ENCODE data around the gene ZFAND3.

ZFAND3 gene

GRCh38 chr6:38173909-38174308, 354.4 kb downstream of the ZFAND3 start:
- Histone ChIP-seq H3K79me2 (ENCODE audit: control insufficient read depth, insufficient read depth, low read length, unreplicated experiment) (no peaks in the 10 kb centered on the region), H3K36me3 (ENCODE audit: insufficient read depth, low read length) (no peaks in the 10 kb centered on the region), H2AFZ (ENCODE audit: low read length, unreplicated experiment) (no peak overlapping the region), H3K27ac (ENCODE audit: low read depth, low read length) (no peak overlapping the region), H3K27me3 (ENCODE audit: insufficient read depth, low read length) (no peaks in the 10 kb centered on the region), H3K4me1 (ENCODE audit: control insufficient read depth, insufficient read depth, low read length, unreplicated experiment) (no peaks in the 10 kb centered on the region), H3K4me3 (ENCODE audit: low read depth, low read length) (no peak overlapping the region)

DNA sequence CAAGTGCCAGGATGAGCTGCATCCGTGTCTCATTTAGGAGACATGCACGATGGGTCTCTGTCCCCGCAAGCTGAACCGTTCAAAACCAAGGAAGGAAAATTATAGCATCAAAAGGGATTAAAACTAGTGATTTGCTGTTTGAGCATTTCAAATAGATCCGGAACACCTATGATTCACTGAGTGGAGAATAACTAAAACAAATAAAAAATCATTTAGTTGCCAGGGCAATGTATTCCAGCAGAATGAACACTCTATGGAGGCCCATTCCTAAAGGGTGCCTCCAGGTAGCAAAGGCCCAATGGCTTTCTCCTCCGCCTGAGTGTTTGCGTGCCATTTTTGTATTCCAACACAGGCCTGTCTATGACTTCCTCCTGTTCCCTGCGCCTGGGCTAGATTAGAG, 354.8 kb downstream of the ZFAND3 start:
- Histone ChIP-seq H3K27me3 (ENCODE audit: insufficient read depth, low read length) (no peaks in the 10 kb centered on the region), H3K4me3 (ENCODE audit: low read depth, low read length) (no peak overlapping the region), H2AFZ (ENCODE audit: low read length, unreplicated experiment) (no peak overlapping the region), H3K79me2 (ENCODE audit: control insufficient read depth, insufficient read depth, low read length, unreplicated experiment) (no peaks in the 10 kb centered on the region), H3K27ac (ENCODE audit: low read depth, low read length) (no peak overlapping the region), H3K4me1 (ENCODE audit: control insufficient read depth, insufficient read depth, low read length, unreplicated experiment) (no peaks in the 10 kb centered on the region), H3K36me3 (ENCODE audit: insufficient read depth, low read length) (no peaks in the 10 kb centered on the region)

- no peak overlapping the region for H3K4me3 ChIP-seq (ENCODE audit: low read depth, low read length)
- H3K4me1 ChIP-seq (ENCODE audit: control insufficient read depth, insufficient read depth, low read length, unreplicated experiment) = no peaks in the 10 kb centered on the region
- no peak overlapping the region for H2AFZ ChIP-seq (ENCODE audit: low read length, unreplicated experiment)
- no peaks in the 10 kb centered on the region for H3K27me3 ChIP-seq (ENCODE audit: insufficient read depth, low read length)
- H3K27ac ChIP-seq (ENCODE audit: low read depth, low read length) = no peak overlapping the region
- H3K79me2 ChIP-seq (ENCODE audit: control insufficient read depth, insufficient read depth, low read length, unreplicated experiment) = no peaks in the 10 kb centered on the region
- H3K36me3 ChIP-seq (ENCODE audit: insufficient read depth, low read length) = no peaks in the 10 kb centered on the region
Observed at GRCh38 chr6:38174806-38175495, 355.4 kb downstream of the ZFAND3 start.

DNA sequence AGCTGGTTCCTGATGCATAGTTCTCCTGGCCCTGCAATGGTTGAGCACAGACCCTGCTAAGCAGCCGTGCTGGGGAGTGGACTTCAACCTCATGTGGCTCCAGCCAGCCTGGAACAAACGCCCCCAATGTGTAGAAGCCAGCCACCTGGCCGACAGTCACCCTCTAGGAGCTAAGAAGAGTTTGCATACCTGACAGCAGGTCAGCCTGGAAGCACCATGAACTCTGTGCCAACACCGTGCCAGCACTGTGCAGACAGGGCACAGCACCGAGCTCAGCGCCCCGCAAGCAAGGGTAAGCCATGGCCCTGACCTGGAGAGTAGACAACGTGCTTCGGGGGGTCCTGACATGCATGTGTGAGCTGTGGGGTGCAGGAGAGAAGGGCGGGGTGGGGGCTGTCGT, 356.3 kb downstream of the ZFAND3 start:
- H3K27me3 ChIP-seq (ENCODE audit: insufficient read depth, low read length) = no peaks in the 10 kb centered on the region
- H3K36me3 ChIP-seq (ENCODE audit: insufficient read depth, low read length) = no peaks in the 10 kb centered on the region
- H3K4me3 ChIP-seq (ENCODE audit: low read depth, low read length) = no peak overlapping the region
- H3K79me2 ChIP-seq (ENCODE audit: control insufficient read depth, insufficient read depth, low read length, unreplicated experiment) = no peaks in the 10 kb centered on the region
- H2AFZ ChIP-seq (ENCODE audit: low read length, unreplicated experiment) = no peak overlapping the region
- no peak overlapping the region for H3K27ac ChIP-seq (ENCODE audit: low read depth, low read length)
- H3K4me1 ChIP-seq (ENCODE audit: control insufficient read depth, insufficient read depth, low read length, unreplicated experiment) = no peaks in the 10 kb centered on the region

DNA sequence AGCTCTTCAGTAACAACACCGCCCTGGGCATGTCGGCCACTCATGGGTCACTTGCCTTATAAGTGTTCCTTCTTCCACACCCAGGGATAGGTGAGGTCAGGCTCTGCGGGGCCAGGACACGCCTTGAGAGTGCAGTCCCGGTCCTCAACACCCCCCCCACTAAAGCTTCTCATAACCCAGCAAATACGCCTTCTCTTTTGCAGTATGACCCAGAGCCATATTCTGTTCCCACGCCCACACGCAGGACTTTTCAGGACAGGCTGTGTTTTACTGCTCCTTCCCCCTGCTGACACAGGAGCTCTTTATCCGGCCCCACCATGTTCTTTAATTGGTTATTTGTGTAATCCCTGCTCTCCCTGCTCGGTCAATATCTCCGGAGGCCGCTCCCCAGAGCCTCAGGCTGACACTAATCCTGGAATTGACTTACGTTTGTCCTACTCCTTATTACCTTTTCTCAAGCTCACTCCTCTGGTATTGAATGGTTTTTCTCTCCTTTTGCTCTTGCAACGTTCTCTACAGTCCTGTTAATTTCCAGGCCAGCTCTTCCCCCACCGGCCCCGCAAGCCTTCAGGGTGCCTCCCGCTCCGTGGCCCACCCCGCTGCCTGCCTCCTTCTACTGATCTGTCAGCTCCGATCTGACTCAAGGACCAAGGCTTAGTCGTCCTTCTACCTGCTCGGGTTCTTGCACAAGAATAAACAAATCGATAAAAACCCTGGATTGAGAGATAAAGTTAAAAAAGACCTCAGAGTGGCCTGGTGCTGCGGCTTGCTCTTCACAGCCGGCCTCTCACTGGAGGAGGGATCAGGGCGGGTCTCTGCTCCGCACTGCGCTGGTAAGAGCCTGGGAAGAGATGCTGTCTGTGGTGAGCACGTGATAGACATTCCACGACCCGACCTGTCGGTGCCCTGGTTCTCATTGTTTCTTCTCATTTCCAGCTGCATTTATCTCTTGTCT, 357.5 kb downstream of the ZFAND3 start:
- Histone ChIP-seq H3K27ac (ENCODE audit: low read depth, low read length) (no peak overlapping the region), H3K36me3 (ENCODE audit: insufficient read depth, low read length) (no peaks in the 10 kb centered on the region), H3K79me2 (ENCODE audit: control insufficient read depth, insufficient read depth, low read length, unreplicated experiment) (no peaks in the 10 kb centered on the region), H3K27me3 (ENCODE audit: insufficient read depth, low read length) (no peaks in the 10 kb centered on the region), H2AFZ (ENCODE audit: low read length, unreplicated experiment) (no peak overlapping the region), H3K4me1 (ENCODE audit: control insufficient read depth, insufficient read depth, low read length, unreplicated experiment) (no peaks in the 10 kb centered on the region), H3K4me3 (ENCODE audit: low read depth, low read length) (no peak overlapping the region)

- no peak overlapping the region for H2AFZ ChIP-seq (ENCODE audit: low read length, unreplicated experiment)
- H3K36me3 ChIP-seq (ENCODE audit: insufficient read depth, low read length) = no peaks in the 10 kb centered on the region
- H3K4me3 ChIP-seq (ENCODE audit: low read depth, low read length) = no peak overlapping the region
- H3K27ac ChIP-seq (ENCODE audit: low read depth, low read length) = no peak overlapping the region
- H3K4me1 ChIP-seq (ENCODE audit: control insufficient read depth, insufficient read depth, low read length, unreplicated experiment) = no peaks in the 10 kb centered on the region
- H3K27me3 ChIP-seq (ENCODE audit: insufficient read depth, low read length) = no peaks in the 10 kb centered on the region
- H3K79me2 ChIP-seq (ENCODE audit: control insufficient read depth, insufficient read depth, low read length, unreplicated experiment) = no peaks in the 10 kb centered on the region
Observed at GRCh38 chr6:38177882-38178583, 358.5 kb downstream of the ZFAND3 start.

DNA sequence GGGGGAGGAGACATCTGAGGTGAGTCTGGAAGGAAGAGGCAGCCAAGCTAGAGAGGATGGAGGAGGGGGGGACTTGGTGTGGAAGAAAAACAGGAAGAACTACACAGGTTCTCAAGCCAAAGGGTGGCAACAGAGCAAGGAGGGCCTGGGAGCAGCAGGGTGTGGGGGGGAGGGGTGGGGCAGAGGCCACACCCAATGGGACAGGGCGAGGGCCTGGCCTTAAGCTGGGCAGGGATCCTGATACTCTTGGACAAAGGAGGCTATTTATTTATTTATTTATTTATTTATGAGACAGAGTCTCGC, 359.0 kb downstream of the ZFAND3 start:
- no peak overlapping the region for H3K4me3 ChIP-seq (ENCODE audit: low read depth, low read length)
- H2AFZ ChIP-seq (ENCODE audit: low read length, unreplicated experiment) = no peak overlapping the region
- H3K4me1 ChIP-seq (ENCODE audit: control insufficient read depth, insufficient read depth, low read length, unreplicated experiment) = no peaks in the 10 kb centered on the region
- H3K79me2 ChIP-seq (ENCODE audit: control insufficient read depth, insufficient read depth, low read length, unreplicated experiment) = no peaks in the 10 kb centered on the region
- no peaks in the 10 kb centered on the region for H3K36me3 ChIP-seq (ENCODE audit: insufficient read depth, low read length)
- H3K27me3 ChIP-seq (ENCODE audit: insufficient read depth, low read length) = no peaks in the 10 kb centered on the region
- no peak overlapping the region for H3K27ac ChIP-seq (ENCODE audit: low read depth, low read length)

DNA sequence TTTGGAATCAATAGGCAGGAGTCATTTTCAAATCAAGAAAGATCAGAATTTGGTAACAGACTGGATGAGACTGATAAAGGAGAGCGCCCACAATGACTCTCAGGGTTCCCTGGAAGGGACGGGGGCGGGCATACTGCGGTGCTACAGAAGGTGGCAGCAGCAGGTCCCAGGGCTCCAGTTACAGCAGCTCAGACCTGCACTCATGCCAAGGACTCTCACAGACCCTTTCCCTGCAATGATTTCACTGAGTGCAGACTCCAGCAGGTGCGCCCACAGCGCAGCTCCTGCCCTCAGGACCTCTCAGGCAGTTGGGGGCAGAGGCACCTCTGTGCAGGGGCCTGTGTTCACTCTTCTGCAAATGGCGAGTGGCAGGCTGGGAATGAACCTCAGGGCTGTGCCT, 359.8 kb downstream of the ZFAND3 start:
- H2AFZ ChIP-seq (ENCODE audit: low read length, unreplicated experiment) = no peak overlapping the region
- H3K27me3 ChIP-seq (ENCODE audit: insufficient read depth, low read length) = no peaks in the 10 kb centered on the region
- H3K4me1 ChIP-seq (ENCODE audit: control insufficient read depth, insufficient read depth, low read length, unreplicated experiment) = no peaks in the 10 kb centered on the region
- H3K36me3 ChIP-seq (ENCODE audit: insufficient read depth, low read length) = no peaks in the 10 kb centered on the region
- H3K4me3 ChIP-seq (ENCODE audit: low read depth, low read length) = no peak overlapping the region
- H3K79me2 ChIP-seq (ENCODE audit: control insufficient read depth, insufficient read depth, low read length, unreplicated experiment) = no peaks in the 10 kb centered on the region
- H3K27ac ChIP-seq (ENCODE audit: low read depth, low read length) = no peak overlapping the region

- Histone ChIP-seq H3K27me3 (ENCODE audit: insufficient read depth, low read length) (no peaks in the 10 kb centered on the region), H2AFZ (ENCODE audit: low read length, unreplicated experiment) (no peak overlapping the region), H3K79me2 (ENCODE audit: control insufficient read depth, insufficient read depth, low read length, unreplicated experiment) (no peaks in the 10 kb centered on the region), H3K27ac (ENCODE audit: low read depth, low read length) (no peak overlapping the region), H3K4me1 (ENCODE audit: control insufficient read depth, insufficient read depth, low read length, unreplicated experiment) (no peaks in the 10 kb centered on the region), H3K4me3 (ENCODE audit: low read depth, low read length) (no peak overlapping the region), H3K36me3 (ENCODE audit: insufficient read depth, low read length) (no peaks in the 10 kb centered on the region)
Observed at GRCh38 chr6:38179794-38180430, 360.4 kb downstream of the ZFAND3 start.

DNA sequence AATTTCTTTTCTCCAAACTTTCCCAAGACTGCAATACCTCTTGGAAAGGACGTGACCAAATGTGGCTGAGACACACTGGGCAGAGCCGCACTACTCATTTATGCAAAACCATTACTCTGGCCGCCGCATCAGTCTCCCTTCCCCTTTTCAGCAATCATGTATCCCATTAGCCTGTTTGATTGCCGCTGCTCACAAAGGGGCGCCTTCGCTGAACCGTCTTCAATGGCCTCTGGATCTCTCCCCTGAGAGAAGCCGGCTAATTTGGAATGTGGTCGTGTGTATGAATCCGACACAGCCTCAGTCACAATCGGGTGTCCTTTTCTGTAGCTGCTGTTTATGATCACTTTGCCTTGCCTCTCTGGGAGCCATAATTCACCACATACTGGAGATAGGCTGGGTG, 361.1 kb downstream of the ZFAND3 start:
- Histone ChIP-seq H3K27me3 (ENCODE audit: insufficient read depth, low read length) (no peaks in the 10 kb centered on the region), H3K36me3 (ENCODE audit: insufficient read depth, low read length) (no peaks in the 10 kb centered on the region), H3K27ac (ENCODE audit: low read depth, low read length) (no peak overlapping the region), H3K4me1 (ENCODE audit: control insufficient read depth, insufficient read depth, low read length, unreplicated experiment) (no peaks in the 10 kb centered on the region), H2AFZ (ENCODE audit: low read length, unreplicated experiment) (no peak overlapping the region), H3K79me2 (ENCODE audit: control insufficient read depth, insufficient read depth, low read length, unreplicated experiment) (no peaks in the 10 kb centered on the region), H3K4me3 (ENCODE audit: low read depth, low read length) (no peak overlapping the region)
